HepG2 (cell line): ENCODE results near the gene INAFM1. TPM values are rescaled to one million over a fixed set of nuclear protein-coding genes. Genes with fewer than 3 reads are reported as not detected.

Source experiments
- AKAP8 ChIP-seq: sonication (generic); formaldehyde crosslinking; IDR thresholded peaks from 2 replicates; pipeline ENCODE4 v1.5.1; 2020; ENCODE audit warnings: mild to moderate bottlenecking, missing genetic modification reagents
- CBX1 ChIP-seq: IDR thresholded peaks from one replicate; pipeline ENCODE4 v1.6.1; 2016; ENCODE audit warnings: antibody characterized with exemption, low read depth
- FOXO4 ChIP-seq: sonication (generic); formaldehyde crosslinking; conservative IDR thresholded peaks from 2 replicates; pipeline ENCODE4 v1.8.1; 2023; ENCODE audit warnings: missing genetic modification reagents
- GTF3A ChIP-seq: sonication (generic); formaldehyde crosslinking; conservative IDR thresholded peaks from 2 replicates; pipeline ENCODE4 v1.4.0; 2020; ENCODE audit warnings: mild to moderate bottlenecking, missing genetic modification reagents
- HOXA7 ChIP-seq: sonication (generic); formaldehyde crosslinking; IDR thresholded peaks from 2 replicates; pipeline ENCODE4 v1.8.1; 2022; ENCODE audit warnings: mild to moderate bottlenecking, missing genetic modification reagents, moderate library complexity
- IKZF5 ChIP-seq: IDR thresholded peaks from 2 replicates; pipeline ENCODE4 v1.6.1; 2018; ENCODE audit warnings: missing genetic modification reagents, mild to moderate bottlenecking, missing compliant biosample characterization
- JUND ChIP-seq: sonication (generic); formaldehyde crosslinking; IDR thresholded peaks from 2 replicates; pipeline ENCODE4 v1.8.0; 2022; ENCODE audit warnings: mild to moderate bottlenecking, missing genetic modification reagents
- KDM1A ChIP-seq: IDR thresholded peaks from 2 replicates; pipeline ENCODE4 v1.6.1; 2016; ENCODE audit warnings: missing compliant biosample characterization
- PHF8 ChIP-seq: sonication (generic); formaldehyde crosslinking; IDR thresholded peaks from 2 replicates; pipeline ENCODE4 v1.5.0; 2020; ENCODE audit warnings: missing genetic modification reagents
- RARA ChIP-seq: IDR thresholded peaks from 2 replicates; pipeline ENCODE4 v1.6.1; 2016; ENCODE audit warnings: missing genetic modification reagents, missing compliant biosample characterization
- SOX13 ChIP-seq, 3 experiments: fragments of 450-650 bp in 1 of 3; sonication (generic) in 1 of 3; formaldehyde crosslinking in 1 of 3; IDR thresholded peaks in 2 of 3; conservative IDR thresholded peaks in 1 of 3; 2 replicates each; pipeline versions ENCODE4 v1.5.0 to v1.6.1; 2016 to 2020; ENCODE audit warnings: antibody characterized with exemption in 1 of 3, mild to moderate bottlenecking in 1 of 3, missing compliant biosample characterization in 1 of 3, missing genetic modification reagents in 1 of 3, moderate library complexity in 1 of 3
- SP4 ChIP-seq: sonication (generic); formaldehyde crosslinking; IDR thresholded peaks from 2 replicates; pipeline ENCODE4 v1.8.1; 2023; ENCODE audit warnings: mild to moderate bottlenecking, missing genetic modification reagents
- ZNF337 ChIP-seq: sonication (generic); formaldehyde crosslinking; IDR thresholded peaks from 2 replicates; pipeline ENCODE4 v1.5.1; 2020; ENCODE audit warnings: missing genetic modification reagents, low read depth, mild to moderate bottlenecking, borderline replicate concordance
- ZNF350 ChIP-seq: sonication (generic); formaldehyde crosslinking; IDR thresholded peaks from 2 replicates; pipeline ENCODE4 v1.4.0; 2020; ENCODE audit warnings: mild to moderate bottlenecking, low read depth, missing genetic modification reagents, borderline replicate concordance
- ZNF576 ChIP-seq: sonication (generic); formaldehyde crosslinking; IDR thresholded peaks from 2 replicates; pipeline ENCODE4 v1.4.0; 2020; ENCODE audit warnings: mild to moderate bottlenecking, missing genetic modification reagents
- ZNF639 ChIP-seq: conservative IDR thresholded peaks from 2 replicates; pipeline ENCODE4 v1.6.1; 2018; ENCODE audit warnings: missing genetic modification reagents
- ZNF792 ChIP-seq: IDR thresholded peaks from 2 replicates; pipeline ENCODE4 v1.6.1; 2016
- ZNF800 ChIP-seq: sonication (generic); formaldehyde crosslinking; IDR thresholded peaks from 2 replicates; pipeline ENCODE4 v1.4.0; 2020; ENCODE audit warnings: missing genetic modification reagents
- polyA plus RNA-seq, 8 experiments: library from polyadenylated mRNA; depleted of rRNA in 3 of 8; stranded (reverse) in 7 of 8; unstranded in 1 of 8; fragments of >200 nt; fragmentation: Illumina TruSeq in 4 of 8; extraction: Trizol in 4 of 8; gene quantifications; 2 replicates each; pipeline versions ENCODE4 v1.2.1 to v1.2.3, GENCODE V29; 2011 to 2016; ENCODE audit warnings: low read depth in 4 of 8, missing spikeins in 1 of 8, mixed read lengths in 1 of 8; ENCODE audit not compliant: insufficient read depth in 1 of 8
- total RNA-seq, 5 experiments: library from RNA; depleted of rRNA; stranded (reverse); fragments of >200 nt; fragmentation: Illumina TruSeq; extraction: Trizol; gene quantifications; 2 replicates each; pipeline ENCODE4 v1.2.3, GENCODE V29; 2016; ENCODE audit warnings: low read depth in 1 of 5
- TF ChIP-seq, protein P1 (sequence below), 2 experiments: fragments of 450-650 bp in 1 of 2; sonication (generic) in 1 of 2; formaldehyde crosslinking; IDR thresholded peaks; 2 replicates each; pipeline versions ENCODE4 v1.5.0 to v1.8.0; 2020 to 2022; ENCODE audit warnings: mild to moderate bottlenecking in 1 of 2, missing genetic modification reagents in 1 of 2
- TF ChIP-seq, protein P2 (sequence below): sonication (generic); formaldehyde crosslinking; IDR thresholded peaks from 2 replicates; pipeline ENCODE4 v1.4.0; 2020; ENCODE audit warnings: missing genetic modification reagents; ENCODE audit errors: not compliant biosample characterization

INAFM1 gene
- total and polyA plus RNA-seq, 2 of the 13 experiments (the other 11 are each of a cell fraction or from before 2014, with no cell fraction given) = 0.88 to 1.9 TPM

- TF ChIP-seq IKZF5 (CRISPR knock-in tag) = peak; percentile 59; the same call in 1 of the 2 replicates
- peak; percentile 84 for TF ChIP-seq ZNF792
- no peak; the same call in 1 of the 2 replicates for TF ChIP-seq GTF3A
- peak; percentile 80 for TF ChIP-seq SP4 (CRISPR knock-in tag)
- TF ChIP-seq ZNF576 = peak; percentile 97
- TF ChIP-seq FOXO4 = no peak
- TF ChIP-seq CBX1 = no peak
- no peak for TF ChIP-seq SOX13 (IDR thresholded peaks at IDR 0.05)
- peak in 1 of 2 experiments; percentile 54; a peak in 1 of 4 replicates for TF ChIP-seq SOX13 (CRISPR knock-in tag; conservative IDR thresholded peaks at IDR 0.05 in 1 of 2, IDR thresholded peaks at IDR 0.05 in 1 of 2)
- TF ChIP-seq, protein P1, sequence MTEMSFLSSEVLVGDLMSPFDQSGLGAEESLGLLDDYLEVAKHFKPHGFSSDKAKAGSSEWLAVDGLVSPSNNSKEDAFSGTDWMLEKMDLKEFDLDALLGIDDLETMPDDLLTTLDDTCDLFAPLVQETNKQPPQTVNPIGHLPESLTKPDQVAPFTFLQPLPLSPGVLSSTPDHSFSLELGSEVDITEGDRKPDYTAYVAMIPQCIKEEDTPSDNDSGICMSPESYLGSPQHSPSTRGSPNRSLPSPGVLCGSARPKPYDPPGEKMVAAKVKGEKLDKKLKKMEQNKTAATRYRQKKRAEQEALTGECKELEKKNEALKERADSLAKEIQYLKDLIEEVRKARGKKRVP (CRISPR knock-in tag; IDR thresholded peaks at IDR 0.05) = peak; percentile 97 to 100
- peak; percentile 84 for TF ChIP-seq ZNF800 (CRISPR knock-in tag)
- 0 out of 2 replicates have a peak, but pooled peaks have one; percentile 42 for TF ChIP-seq HOXA7 (CRISPR knock-in tag)
- TF ChIP-seq ZNF350 (CRISPR knock-in tag) = peak; percentile 95
- TF ChIP-seq, protein P2, sequence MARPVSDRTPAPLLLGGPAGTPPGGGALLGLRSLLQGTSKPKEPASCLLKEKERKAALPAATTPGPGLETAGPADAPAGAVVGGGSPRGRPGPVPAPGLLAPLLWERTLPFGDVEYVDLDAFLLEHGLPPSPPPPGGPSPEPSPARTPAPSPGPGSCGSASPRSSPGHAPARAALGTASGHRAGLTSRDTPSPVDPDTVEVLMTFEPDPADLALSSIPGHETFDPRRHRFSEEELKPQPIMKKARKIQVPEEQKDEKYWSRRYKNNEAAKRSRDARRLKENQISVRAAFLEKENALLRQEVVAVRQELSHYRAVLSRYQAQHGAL = peak; percentile 62
- TF ChIP-seq ZNF337 (CRISPR knock-in tag) = no peak
- TF ChIP-seq AKAP8 (CRISPR knock-in tag) = peak; percentile 78
- TF ChIP-seq PHF8 = peak; percentile 64
- peak; percentile 100 for TF ChIP-seq KDM1A (CRISPR knock-in tag)
- peak; percentile 60 for TF ChIP-seq RARA (CRISPR knock-in tag)
- peak; percentile 85; the same call in 1 of the 2 replicates for TF ChIP-seq JUND (CRISPR knock-in tag)
- peak; percentile 62; the same call in 1 of the 2 replicates for TF ChIP-seq ZNF639 (CRISPR knock-in tag)
Observed at GRCh38 chr19:47243776-47244547, 30.7 kb upstream of the INAFM1 start (continued).
